Measurements from ENCODE around the gene SSTR3.

SSTR3 gene

DNA sequence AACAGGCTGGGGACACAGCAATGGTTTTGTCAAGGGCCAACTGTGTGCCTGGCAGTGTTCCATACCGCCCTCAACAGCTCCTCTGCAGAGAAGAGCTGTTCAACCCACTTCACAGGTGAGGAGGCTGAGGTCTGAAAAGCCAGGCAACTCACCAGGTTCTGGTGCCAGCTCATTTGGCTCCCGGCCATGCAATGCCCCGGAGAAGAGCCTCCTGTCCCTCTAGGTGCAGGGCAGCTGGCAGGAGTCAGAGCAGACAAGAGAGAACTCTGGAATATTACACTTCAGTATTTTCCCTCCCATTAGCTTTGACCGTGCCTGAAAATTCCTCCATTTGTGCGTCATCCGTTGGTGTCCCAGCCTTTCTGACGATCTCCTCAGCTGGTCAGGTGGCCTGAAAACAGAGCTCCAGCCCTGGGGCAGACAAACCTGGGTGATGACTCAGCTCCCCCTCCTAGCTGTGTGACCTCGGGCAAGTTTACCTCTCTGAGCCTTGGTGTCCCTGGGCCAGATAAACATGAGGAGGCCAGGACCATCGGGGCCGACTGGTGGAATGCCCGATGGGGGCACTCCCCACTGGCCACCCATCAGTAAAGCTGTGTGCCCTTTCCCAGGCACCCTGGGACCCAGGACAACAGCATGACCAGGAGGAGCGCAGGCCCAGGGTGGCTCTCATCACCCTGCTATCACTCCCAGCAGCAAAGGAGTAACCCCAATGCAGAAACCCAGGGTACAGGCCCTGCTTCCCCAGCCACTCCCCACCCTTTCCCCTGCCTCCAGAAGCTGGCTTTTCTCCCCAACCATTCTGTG lies 14.6 kb downstream of the SSTR3 start:
- no peak for DNase-seq (ENCODE audit: low read depth in 2 of 2)

DNA sequence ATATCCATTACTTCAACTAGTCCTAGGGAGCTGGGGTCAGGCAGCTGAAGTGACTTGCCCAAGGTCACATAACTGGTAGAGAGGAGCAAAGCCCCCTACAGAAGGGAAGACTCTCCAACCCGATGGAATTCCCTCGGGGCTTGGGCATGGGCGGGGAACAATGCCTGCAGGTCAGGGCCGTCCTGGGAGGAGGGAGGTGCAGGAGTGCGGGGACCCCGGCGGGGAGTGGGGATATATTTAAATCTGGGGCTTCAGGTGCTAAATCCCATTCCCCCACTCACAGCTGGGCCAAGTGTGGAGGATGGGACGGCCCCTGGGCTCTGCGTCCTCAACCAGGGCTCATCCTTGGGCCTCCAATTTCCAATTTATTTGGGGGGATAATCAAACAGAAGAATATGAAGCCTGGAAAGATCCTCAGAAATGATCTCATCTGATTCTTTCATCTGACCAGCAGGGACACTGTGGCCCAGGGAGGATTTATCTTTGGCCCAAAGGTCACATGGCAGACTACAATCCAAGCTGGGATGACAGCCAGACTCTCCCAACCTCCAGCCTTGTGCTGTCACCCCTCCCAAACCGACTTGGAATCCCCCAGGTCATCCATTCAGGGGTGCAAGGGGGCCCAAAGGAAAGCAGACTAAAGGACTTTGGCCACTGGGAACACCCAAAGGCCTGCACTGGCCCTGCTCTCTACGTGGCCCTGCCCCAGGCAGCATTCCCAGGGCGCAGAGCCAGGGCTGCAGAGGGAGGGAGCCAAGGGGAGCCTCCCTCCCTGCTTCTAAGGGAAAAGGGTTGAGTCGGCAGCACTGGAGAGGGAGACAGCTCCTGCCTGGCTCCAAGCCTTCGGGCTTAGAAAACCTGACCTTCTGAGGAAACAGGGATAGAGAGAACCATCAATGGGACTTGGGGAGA lies 15.5 kb downstream of the SSTR3 start:
- peak; percentile 36 to 43 for DNase-seq (ENCODE audit: low read depth in 2 of 2)

- DNase-seq (ENCODE audit: low read depth in 2 of 2), result no peak
These were observed 16.4 kb downstream of the SSTR3 start for GRCh38 chr22:37195921-37196320.

- no peak for DNase-seq (ENCODE audit: low read depth in 2 of 2)
These were observed 17.5 kb downstream of the SSTR3 start for GRCh38 chr22:37194750-37195149.

DNA sequence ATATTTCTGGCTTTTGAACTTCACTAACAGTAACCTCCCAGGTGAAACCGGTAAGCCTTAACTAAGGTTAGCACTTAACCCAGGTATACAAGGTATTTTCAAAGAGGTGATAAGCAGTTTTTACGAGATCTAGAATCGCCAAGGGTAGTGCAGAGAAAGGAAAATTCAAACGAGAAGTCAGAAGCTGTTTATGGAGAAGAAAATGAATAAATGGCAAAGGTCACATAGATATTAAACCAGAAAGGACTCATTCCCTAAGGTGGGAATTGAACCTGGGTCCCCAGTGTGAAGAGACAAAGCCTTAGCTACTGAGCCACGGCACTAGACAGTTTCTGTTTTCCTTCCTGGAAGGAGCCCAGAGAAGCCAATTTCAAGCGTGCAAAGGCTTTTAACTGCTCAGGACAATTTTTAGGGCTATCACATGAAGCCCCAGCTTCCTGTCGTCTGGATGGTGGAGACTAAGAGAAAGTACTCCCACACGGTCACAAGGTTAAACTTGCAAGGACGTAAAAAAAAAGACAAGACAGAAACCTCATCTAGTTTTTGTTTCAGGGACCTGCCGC lies 18.6 kb downstream of the SSTR3 start:
- DNase-seq (ENCODE audit: low read depth in 2 of 2), result no peak

DNA sequence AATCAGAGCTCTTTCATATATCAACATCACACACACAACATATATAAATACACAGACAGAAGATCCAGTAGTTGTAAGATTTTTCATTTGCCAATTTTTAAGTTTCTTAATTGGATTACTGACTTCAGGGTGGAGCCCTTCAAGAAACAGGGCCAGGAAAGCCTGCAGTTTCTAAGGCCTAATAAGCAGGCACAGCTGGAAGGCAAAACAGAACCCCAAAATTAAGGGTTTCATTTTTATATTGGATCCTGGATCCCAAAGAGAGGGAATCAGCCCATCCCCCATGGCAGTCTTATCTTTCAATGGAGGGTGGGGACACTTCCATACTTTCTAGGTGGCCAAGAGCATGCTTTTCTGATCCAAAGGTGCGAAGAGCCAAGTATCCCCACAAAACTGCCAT lies 19.5 kb downstream of the SSTR3 start:
- DNase-seq (ENCODE audit: low read depth in 2 of 2), result no peak

GRCh38 chr22:37192204-37192603 lies 20.1 kb downstream of the SSTR3 start:
- no peak for DNase-seq (ENCODE audit: low read depth in 2 of 2)

DNA sequence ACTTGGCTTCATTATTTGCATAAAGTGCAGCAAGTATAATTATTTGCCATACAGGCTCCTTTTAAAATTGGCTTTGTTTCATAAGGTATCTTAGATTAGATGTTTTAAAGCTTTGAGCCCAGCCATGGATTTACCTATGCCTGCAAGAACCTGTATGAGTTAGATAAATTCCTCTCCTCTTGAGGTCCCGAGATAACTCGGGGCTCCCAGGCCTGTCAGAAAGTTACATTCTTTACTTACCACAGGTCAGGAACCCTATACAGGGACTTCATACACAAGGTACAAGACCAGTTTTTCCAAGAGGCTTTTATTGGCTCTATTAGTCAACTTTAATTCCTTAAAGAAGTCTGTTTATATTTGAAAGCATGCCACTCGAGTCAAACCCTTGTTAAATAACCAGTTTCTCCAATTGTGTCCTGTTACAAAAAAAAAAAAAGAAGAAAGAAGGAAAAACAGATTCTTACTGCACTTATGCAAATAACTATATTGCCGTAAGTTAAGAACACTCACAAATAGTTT lies 22.0 kb downstream of the SSTR3 start:
- DNase-seq (ENCODE audit: low read depth in 2 of 2), result no peak

DNA sequence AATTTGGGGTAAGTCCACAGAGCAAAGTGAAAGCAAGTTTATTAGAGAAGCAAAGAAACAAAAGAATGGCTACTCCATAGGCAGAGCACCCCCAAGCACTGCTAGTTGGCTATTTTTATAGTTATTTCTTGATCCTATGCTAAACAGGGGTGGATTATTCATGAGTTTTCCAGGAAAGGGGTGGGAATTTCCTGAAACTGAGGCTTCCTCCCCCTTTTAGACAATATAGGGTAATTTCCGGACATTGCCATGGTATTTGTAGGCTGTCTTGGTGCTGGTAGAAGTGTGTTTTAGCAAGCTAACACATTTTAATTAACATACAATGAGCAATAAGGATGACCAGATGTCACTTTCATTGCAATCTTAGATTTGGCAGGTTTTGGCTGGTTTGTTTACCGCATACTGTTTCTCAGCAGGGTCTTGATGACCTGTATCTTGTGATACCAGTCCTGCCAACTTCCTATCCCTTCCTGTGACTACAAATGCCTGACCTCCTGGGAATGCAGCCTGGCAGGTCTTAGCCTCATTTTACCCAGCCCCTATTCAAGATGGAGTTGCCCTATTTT lies 23.3 kb downstream of the SSTR3 start:
- peak; percentile 47 to 50 for DNase-seq (ENCODE audit: low read depth in 2 of 2)

GRCh38 chr22:37187891-37188761 lies 24.2 kb downstream of the SSTR3 start, which contains the start of gene C1QTNF6:
TSS of gene C1QTNF6 (minus strand) at chr22:37188247. CDS start at chr22:37188213, 34 bp downstream.
- DNase-seq (ENCODE audit: low read depth in 2 of 2), result peak; percentile 38 to 48

GRCh38 chr22:37187552-37187890 lies 24.8 kb downstream of the SSTR3 start:
- DNase-seq (ENCODE audit: low read depth in 2 of 2), result no peak

DNA sequence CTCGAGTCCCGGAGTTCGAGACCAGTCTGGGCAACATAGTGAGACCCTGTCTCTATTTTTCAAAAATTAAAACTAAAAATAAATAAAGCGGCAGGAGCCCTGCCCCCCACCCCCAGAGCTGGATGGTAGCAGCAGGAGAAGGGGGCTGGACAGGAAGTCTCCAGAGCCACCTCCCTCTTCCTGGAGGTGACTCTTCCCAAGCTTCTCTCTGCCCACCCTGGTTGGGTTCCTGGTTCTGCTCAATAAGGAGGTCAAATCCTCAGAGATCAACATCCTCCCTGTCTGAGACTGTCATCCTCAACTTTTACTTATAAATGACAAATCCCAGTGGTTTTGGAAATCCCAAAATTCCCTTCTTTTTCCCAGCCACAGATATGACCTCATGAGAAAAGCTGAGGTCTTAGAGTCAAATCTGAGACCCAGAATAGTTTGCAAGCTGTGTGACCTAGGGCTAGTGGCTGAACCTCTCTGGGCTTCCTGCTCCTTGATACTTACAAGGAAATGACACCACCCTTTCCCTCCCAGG lies 25.2 kb downstream of the SSTR3 start:
- DNase-seq (ENCODE audit: low read depth in 2 of 2), result no peak

DNA sequence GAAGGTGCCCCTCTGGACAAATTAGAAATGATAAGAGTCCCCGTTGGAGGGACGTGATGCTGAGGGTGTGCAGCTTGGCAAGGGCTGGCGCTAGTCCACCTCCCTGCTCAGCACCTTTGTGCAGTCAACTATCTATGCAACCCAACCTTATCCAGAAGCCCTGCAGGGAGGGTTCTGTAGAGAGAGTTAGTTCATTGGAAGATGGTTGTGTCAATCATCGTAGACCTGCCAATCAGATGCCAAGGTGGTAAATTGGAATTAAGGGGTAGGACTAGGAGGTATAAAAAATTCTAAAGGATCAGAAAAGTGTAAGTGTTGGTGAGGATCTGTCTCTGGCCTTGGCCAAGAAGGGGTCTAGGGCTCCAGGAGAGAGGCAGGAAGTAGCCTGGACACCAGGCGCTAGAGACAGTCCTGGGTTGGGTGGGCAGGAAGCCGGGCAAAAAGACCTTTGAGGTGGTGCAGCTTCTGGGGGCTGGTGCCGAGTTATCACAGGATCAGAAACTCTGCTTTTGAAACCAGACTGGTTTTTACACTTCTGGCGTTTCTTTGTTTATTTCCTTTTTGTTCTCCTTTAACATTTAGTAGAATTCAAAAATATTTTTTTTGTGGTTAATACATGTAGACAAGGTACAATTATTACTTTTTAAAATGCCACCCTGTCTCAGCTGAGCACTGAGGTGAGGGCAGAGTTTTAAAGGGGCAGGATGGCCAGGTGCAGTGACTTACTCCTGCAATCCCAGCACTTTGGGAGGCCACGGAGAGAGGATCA lies 25.9 kb downstream of the SSTR3 start:
- DNase-seq (ENCODE audit: low read depth in 2 of 2), result peak; percentile 66 to 68

- no peak for DNase-seq (ENCODE audit: low read depth in 2 of 2)
These were observed 26.5 kb downstream of the SSTR3 start for GRCh38 chr22:37185646-37186227.

GRCh38 chr22:37184816-37185541 lies 27.3 kb downstream of the SSTR3 start:
- no peak for DNase-seq (ENCODE audit: low read depth in 2 of 2)

DNA sequence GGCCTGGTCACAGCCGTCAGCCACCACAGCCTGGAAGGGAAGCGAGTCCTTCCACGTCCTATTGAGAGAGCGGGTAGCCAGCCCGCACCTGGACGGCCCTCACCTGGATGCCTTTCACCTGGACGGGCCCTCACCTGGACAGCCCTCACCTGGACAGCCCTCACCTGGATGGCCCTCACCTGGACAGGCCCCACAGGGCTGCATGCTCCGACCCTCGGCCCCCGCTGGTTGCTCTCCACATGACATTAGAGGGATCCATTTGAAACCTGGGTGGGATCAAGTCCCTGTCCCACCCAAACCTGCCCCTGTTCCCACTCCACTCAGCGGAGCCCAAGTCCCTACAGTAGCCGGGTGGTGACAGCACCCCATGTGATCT lies 27.9 kb downstream of the SSTR3 start:
- DNase-seq (ENCODE audit: low read depth in 2 of 2), result no peak

- no peak for DNase-seq (ENCODE audit: low read depth in 2 of 2)
These were observed 28.6 kb downstream of the SSTR3 start for GRCh38 chr22:37183432-37184379.

- no peak for DNase-seq (ENCODE audit: low read depth in 2 of 2)
These were observed 29.4 kb downstream of the SSTR3 start for GRCh38 chr22:37182949-37183245.

Data from fibroblast of skin of left quadriceps (primary cell).